Cardiac fibroblast (primary cell): ENCODE data around the gene B4GALNT1.

Experiments used
- DNase-seq, 2 donors: peaks; one replicate each; pipeline versions ENCODE4 v3.0.0 to v3.0.0-alpha.2; 2010; ENCODE audit warnings: low read depth in 2 of 2
- H3K4me3 ChIP-seq, 2 donors: replicated peaks in 1 of 2; 1 replicate in 1 of 2; 2 replicates in 1 of 2; pipeline ENCODE4 v1.5.1; 2011; ENCODE audit warnings: low read depth in 2 of 2, low read length in 2 of 2, mild to moderate bottlenecking in 2 of 2, moderate library complexity in 1 of 2
- CTCF ChIP-seq: IDR thresholded peaks from one replicate; pipeline ENCODE4 v1.5.1; 2011; ENCODE audit warnings: low read depth, mild to moderate bottlenecking, low read length, inconsistent platforms

B4GALNT1 gene

DNA sequence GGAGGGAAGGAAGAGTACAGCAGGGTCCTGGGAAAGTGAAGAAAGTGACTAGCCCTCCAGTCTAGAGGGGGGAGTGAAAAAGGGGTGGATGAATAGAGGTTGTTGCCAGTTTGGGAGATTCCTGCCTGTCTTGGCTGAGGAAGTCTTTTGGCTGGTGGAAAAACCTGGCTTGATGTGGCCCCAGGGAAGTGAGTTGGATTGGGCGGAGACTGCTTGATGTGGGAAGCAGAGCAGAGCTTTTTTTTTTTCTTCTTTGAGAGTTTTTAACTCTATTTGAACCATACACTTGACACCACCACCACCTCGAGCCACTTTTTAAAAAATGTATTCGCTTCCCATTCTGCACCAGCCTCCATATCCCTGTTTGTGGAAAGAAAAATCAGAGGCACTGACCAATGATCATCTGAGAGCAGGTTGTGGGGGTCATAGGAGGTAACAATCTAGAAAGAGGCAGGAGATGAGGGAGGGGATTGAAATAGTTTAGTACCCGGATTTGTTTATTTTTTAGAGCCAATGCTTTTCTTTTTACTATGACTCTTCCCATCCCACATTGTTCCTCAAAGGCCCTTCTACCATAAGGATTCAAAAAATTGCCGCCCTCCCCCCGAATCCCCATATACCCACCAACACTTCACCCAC lies 29.1 kb downstream of the B4GALNT1 start:
- peak overlapping the region; percentile 59 to 72 for H3K4me3 ChIP-seq
- peak; percentile 35 to 74 for DNase-seq
- no peak for TF ChIP-seq CTCF

- no peak overlapping the region for H3K4me3 ChIP-seq
- no peak for DNase-seq
- TF ChIP-seq CTCF = no peak
Measured at GRCh38 chr12:57603324-57603723, 29.7 kb downstream of the B4GALNT1 start.

DNA sequence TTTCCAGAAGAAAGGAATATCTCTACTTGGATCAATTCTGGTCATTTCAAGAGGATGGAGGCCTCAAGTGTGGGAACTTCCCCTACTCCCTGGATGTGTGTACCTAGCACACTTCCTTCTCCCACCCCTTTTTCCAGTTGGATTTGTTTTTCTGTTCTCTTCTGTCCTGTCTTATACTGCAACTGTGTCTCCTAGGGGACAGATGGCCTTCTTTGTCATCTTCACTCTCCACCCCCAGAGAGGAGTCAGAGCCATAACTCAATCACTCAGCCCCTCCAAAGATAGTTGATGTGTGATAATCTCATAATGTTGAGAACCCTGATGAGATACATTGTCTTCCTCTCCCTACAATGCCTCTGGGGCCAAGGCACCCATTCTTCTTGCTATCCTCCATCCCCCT lies 30.5 kb downstream of the B4GALNT1 start:
- DNase-seq = no peak
- no peak for TF ChIP-seq CTCF

GRCh38 chr12:57600395-57600794 lies 32.6 kb downstream of the B4GALNT1 start:
- no peak for TF ChIP-seq CTCF
- H3K4me3 ChIP-seq = no peak overlapping the region
- DNase-seq = no peak

More for the DNA sequence above, 30.5 kb downstream of the B4GALNT1 start:
- H3K4me3 ChIP-seq = no peak overlapping the region

DNA sequence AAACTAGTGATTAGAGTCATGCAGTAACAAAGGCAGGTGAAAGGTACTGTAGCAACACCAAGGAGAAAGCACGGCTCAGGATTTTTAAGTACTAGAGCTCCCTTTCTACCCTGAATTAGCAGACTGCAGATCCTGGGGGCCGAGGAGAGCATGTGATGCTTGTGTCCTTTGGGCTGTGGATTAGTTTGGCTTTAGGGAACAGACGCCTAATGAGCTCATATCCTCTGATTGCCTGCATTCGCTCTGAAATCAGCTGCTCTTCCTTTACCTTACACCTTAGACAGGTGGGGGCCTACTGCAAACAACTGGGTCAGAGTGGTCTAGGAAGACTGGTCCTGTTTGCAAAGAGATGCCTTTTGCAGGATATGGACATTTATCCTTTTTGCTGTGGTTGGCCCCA lies 39.8 kb downstream of the B4GALNT1 start:
- DNase-seq = no peak
- no peak for TF ChIP-seq CTCF
- H3K4me3 ChIP-seq = no peak overlapping the region

GRCh38 chr12:57592551-57593165 lies 40.3 kb downstream of the B4GALNT1 start:
- peak in 1 of 2 donors; percentile 15 for DNase-seq
- TF ChIP-seq CTCF = no peak
- no peak overlapping the region for H3K4me3 ChIP-seq
